GM23248 (cell line): Measurements from ENCODE around the gene NPAS2.

Experiments
- EZH2 ChIP-seq: fragments of 200-600 bp; sonication (generic); IDR thresholded peaks from 2 replicates; pipeline ENCODE4 v1.6.1; 2018; ENCODE audit warnings: antibody characterized with exemption, mild to moderate bottlenecking; ENCODE audit not compliant: insufficient read depth, poor library complexity, severe bottlenecking
- EZH2phosphoT487 ChIP-seq: fragments of 200-600 bp; sonication (generic); IDR thresholded peaks from 2 replicates; pipeline ENCODE4 v1.6.1; 2018; ENCODE audit warnings: antibody characterized with exemption, moderate library complexity, mild to moderate bottlenecking, low read depth; ENCODE audit not compliant: insufficient read depth

DNA sequence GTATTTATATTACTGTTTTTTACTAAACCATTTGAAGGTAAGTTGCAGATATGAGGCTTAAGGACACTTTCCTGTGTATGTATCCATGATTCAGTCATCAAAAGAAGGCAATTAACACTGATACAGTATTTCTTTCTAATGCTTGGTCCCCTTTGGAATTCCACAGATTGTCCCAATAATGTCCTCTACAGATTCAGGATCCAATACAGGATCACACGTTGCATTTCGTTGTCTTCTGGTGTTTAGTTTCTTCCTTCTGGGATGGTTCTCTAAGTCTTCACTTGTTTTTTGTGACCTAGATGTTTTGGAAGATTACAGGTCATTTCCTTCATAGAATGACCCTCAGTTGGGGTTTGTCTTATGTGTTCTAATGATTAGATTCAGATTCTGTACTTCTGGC lies 40.0 kb downstream of the NPAS2 start:
- no peak for TF ChIP-seq EZH2
- TF ChIP-seq EZH2phosphoT487: no peak
